ENCODE measurements around the gene BSND.
"Not testable (repeated sequence)": the region's sequence is repeated elsewhere in the genome, so short reads cannot be mapped to it uniquely, and the experiment has no call there.

The BSND gene

DNA sequence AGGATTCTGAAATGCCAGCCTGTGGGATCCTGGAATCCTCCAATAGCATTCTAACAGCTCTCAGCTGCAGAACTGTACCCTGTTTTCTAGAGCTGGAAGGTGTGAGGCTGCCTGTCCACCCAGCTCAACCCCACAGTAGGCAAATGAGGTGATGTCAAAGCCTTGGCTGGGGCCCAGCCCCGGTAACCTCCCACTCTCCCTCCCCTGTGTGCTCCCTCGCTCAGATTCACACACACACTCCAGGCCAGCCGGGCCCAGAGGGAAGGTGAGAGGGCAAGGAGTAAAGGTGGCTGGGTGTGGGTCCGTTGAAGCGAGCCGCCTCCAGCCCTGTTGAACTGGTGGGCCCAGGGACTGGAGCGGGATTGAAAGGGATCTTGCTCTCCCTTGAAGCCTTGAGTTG lies at the start of gene BSND:
Gene BSND, plus strand, starts transcription at position 257 of the 400 bp plus-strand sequence. CDS start 254 bp downstream, outside the sequence.
- DNase-seq, result no peak

DNA sequence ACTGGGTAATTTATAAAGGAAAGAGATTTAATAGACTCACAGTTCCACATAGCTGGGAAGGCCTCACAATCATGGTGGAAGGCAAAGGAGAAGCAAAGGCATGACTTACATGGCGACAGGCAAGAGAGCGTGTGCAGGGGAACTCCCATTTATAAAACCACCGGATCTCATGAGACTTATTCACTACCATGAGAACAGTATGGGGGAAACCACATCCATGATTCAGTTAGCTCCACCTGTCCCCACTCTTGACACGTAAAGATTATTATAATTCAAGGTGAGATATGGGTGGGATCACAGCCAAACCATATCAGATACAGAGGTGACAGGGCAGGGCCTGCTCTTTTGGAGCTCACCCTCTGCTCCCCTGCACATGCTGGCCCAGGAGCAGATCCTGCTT lies 49.7 kb upstream of the BSND start:
- DNase-seq, result no peak

DNA sequence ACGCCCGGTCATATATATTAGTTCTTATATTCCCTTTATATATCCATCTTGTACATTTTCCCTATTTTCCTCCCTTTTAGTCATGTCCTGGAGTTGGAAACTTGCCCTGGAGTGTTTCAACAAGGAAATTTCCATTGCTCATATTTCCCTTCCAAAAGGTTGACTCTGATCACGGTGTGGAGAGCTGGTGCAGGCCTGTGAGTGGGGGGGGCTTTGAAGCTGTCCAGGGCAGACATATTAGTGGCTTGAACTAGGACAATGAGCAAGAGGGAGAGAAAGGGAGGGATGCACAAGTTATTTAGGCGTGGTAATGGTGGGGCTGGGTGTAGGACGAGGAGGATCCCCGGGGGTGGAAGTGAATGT lies 48.7 kb upstream of the BSND start:
- no peak for DNase-seq

DNA sequence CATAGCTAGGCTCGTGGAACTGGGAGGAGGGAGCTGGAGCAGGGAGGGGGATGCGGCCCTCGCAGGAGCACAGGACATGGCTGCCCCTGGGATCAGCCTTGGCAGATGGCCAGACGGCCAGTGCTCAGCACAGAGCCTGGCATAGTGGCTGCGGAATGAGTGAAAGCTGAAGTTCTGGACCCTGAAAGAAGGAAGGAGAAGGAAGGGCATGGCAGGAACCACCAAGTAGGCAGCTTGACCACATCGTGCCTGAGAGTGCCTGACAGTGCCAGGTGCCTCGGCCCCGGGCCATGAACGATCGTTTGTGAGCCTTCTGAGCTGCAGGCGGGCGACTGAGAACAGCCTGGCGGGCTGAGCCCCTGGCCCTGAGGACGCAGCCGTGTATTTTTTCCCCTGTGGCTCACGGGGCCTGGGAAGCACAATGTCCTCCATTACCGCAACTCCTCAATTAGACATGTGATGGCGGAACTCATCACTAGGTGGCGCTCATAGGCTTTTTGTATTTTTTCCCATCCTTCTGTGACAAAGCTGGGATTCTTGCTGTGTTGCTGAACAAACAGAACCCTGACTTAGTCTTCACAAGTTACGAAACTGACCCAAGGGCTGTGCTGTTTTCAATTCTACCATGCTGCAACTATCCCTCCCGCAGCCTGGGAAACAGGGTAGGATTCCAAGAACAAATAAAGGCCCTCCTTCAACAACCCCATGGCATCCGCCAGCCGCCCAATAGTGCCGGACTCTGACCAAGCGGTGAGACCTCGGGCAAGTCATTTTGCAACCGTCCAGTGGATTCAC lies 48.2 kb upstream of the BSND start:
- DNase-seq, result peak; percentile 84

DNA sequence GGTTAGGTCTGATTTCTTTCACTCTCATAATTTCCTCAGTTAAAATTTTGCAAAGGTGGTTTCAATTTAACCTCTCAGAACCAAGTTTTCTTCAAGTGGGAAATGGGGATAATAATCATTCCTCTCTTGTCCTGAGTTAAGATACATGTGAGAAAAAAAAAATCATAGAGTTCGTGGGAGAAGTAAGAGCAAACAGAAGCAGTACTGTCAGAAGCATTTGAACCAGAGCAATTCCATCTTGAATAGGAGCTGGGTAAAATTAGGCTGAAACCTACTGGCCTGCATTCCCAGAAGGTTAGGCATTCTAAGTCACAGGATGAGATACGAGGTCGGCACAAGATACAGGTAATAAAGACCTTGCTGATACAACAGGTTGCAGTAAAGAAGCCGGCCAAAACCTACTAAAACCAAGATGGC lies 46.9 kb upstream of the BSND start:
- no peak for DNase-seq

DNA sequence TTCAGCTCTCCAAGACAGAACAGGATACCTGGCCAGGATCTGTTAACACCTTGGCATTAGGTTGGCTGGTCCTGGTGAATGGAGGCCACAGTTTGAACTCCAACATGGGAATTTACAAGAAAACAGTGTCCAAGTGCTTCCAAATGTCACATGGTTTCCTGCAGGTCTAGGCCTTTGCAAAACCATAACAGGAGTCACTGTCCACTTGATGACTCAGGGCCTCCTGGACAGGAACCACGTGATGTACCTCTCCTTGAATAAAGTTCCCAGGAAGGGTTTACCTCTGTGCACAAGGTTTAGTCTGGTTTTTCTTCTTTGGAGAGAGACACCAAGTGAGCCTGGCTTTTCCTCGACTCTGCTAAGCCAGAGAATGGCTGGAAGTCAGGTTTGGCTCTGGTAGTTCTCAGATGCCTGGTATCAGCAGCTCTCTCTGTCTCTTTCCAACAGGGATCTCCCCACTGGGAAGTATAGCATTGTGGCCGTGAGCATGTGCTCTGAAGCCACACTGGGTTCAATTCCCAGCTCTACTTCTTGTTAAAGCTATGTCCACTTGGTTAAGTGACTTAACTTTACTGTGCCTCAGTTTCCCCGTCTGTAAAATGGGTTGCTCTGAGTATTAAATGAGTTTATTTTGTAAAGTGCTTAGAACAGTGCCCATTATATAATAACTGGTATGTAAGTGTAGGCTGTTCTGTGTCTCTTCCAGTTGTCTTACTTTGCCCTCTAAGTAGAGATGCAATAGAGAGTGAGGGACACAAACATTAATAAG lies 45.6 kb upstream of the BSND start:
- no peak for DNase-seq

DNA sequence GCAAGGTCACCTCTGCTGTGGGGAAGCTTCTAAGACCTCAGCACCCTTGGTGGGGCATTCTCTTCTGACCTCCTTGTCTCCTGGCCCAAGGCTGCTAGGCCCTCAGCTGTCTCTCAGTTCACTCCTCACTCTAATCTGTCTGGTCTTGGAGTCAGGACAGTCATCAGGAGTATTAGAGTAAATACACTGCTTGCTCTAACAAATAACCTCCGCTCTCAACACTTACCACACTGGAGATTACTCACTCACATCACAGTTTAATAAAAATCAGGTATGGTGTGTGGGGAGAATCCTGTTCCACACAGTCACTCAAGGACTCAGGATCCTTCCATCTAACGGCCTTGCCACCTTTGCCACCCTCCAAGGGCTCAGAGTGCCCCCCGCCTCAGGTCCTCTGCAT lies 44.9 kb upstream of the BSND start:
- DNase-seq, result no peak

DNA sequence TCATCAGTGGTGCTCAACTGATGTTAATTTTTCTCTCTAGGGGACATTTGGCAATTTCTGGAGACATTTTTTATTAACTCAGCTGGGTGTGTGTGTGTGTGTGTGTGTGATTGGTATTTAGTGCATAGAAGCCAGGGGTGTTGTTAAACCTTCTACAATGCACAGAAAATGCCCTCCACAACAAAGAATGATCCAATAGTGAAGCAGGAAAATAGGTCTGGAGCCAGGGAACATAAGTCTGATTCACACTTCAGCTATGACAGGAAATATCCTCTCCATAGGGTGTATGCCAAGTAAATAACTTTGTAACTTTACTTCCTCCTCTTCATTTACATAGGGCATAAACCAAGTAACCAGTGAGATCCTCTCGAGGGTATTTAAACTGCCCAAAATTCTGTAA lies 43.4 kb upstream of the BSND start:
- DNase-seq, result no peak

DNA sequence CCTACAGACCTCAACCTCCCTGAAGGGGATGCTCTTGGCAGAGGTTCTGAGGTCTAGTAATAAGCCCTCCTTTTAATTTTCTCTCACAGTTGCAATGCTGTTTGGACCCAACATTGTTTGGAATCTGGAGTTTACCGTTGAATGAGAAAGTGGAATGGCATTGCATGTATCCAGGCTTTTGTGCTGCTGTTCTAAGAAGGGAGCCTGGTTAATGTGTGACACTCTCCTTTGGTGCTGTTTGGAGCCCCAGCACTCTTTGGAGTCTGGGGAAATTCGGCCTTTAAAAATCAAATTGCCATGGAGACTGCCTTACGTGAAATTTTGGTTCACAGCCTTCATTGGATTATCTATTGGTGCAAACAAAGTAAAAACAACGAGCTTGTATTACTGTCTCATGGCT lies 42.0 kb upstream of the BSND start:
- no peak for DNase-seq

DNA sequence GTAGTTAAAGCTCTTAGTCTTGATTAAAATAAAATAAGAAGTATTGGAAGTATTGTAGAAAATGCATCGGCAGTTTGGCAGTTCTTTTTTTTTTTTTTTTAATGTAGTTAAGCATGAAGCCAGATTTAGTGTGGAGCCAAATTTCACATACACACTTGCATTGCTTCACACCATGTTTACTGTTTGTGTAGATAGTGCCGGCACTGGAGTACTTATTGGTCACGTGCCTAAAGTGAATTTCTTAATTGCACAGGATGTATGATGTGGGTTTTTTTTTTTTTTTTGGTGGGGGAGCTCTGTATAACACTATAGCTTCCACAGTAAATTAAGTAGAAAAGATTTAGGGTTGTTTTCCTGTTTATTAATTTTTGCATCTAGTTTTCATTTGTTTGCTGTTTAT lies 39.5 kb upstream of the BSND start:
- DNase-seq, result no peak

DNA sequence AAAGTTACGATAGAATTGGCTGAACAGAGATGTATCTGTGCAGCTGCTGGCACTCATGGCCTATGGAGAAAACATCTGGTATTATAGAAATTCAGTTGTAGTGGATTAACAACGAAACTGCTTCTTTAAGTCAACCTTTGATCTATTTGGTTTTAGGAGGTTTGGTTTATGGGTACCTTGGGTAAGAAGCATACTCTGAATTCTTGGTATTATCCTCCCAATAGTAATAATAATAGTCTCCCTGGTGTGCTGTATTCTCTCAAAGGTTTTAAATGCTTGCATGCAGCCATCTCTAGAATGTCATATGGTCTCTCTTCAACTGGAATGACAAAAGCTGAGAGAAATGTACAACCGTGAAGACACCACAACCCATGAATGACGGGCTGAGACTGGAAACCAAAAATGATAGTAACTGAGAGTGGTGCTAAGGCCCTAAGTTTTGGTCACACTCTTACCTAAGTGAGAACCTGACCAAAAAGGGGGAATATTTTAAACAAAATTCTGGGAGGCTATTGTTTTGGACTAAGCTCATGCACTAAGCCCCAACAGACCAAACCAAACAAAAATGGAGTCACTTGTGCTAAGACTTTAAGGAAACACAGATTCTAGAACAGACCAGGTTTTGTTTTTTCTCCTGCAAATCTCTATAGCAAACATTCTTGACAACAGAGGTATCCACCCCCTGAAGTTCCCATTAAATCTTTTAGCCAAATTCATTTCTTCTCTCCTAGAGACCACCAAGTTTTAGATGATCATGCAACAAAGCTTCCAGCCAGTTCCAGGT lies 35.9 kb upstream of the BSND start:
- DNase-seq, result no peak

DNA sequence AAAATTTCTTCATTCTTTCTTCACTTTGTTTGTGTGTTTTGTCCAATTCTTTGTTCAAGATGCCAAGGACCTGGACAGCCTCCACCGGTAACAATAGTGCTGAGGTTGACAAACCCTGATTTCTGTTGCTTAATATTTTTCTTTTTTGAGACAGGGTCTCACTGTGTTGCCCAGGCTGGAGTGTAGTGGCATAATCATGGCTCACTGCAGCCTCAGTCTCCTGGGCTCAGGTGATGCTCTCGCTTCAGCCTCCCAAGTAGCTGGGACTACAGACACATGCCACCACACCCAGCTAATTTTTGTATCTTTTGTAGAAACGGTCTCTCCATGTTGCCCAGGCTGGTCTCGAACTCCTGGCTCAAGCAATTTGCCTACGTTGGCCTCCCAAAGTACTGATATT lies 34.9 kb upstream of the BSND start:
- not testable (repeated sequence) for DNase-seq

DNA sequence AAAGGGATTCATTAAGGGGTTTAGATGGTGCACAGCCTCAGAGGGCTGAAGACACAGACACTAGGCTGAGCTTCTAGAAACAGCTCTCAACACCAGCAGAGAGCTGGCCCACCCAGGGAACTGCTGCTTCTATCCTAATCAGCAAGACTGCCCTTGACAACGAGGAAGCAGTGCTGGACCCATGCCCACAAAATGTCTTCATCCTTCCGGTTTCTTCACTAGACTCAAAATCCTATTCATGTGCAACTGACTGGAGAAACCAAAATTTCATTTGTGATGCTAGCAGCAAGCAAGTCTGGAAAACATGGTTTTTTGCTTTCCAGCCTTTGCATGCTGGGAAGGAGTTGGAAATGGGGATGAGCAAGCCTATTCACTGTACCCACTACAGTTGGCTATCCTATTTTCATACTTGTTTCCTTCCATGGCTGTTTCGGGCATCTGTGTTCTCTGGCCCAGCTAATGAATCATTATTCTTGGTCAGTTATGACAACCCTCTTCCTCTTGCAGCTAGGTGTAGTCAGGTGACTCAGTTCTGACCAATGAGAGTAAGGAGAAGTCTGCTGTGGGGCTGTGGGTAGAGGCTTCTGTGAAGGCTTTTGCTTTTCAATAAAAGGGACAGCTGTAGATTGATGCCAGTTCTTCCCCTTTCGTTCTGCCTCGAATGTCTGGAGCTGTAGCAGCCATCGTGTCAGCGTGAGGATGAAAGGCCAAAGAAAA lies 33.0 kb upstream of the BSND start:
- peak; percentile 67 for DNase-seq

DNA sequence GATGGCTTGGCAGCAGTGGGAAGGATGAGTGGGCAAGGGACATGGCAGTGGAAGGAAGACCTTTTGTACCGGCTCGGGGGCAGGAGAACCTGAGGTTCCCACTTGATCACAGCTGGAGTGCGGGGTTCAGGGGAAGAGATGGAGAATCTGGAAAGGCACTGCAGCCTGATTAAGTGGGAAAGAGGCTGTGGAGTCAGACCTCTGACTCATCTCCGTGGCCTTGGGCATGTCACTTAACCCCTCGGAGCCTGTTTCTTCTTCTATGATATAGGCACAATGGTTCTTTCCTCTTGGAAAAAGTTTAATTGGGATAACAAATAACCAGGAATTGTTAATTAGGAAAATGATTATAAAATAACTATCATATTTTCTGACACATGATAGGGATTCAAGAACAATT lies 31.4 kb upstream of the BSND start:
- DNase-seq, result no peak

DNA sequence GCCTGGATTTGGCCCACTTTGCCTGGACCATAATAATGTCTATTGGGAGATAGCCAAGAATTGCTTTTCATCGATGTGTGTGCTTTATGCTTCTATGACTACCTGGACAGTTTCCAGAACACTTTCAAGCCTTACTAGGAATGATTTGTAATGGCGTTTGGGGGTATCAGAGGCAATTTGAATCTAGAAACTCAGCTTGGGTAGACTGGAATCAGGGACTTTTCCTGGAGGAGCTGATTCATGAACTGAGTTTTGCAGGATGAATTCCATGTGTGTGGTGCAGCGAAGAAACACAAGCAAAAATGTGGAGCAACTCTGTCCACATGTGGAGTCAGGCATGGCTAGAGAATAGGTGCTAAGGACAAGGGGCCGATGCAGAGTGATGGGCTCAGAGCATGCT lies 30.2 kb upstream of the BSND start:
- DNase-seq, result peak; percentile 74

DNA sequence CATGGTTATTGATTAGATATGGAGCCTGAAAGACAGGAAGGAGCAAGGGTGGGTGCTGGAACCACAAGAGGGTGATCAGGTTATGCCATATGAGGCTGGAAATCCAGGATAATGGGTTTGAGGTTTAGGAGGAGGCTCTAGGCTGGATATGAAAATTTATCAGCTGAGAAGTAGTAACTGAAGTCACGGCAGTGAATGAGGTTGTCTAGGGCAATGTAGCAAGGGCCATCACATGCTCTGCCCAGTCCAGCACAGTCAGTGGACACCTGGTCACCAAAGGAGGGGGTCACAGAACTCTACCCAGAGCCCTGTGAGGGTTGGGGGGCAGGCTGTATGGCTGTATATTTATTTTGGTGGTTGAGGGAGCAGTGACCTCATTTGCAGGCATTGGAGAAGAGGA lies 28.9 kb upstream of the BSND start:
- DNase-seq, result no peak

DNA sequence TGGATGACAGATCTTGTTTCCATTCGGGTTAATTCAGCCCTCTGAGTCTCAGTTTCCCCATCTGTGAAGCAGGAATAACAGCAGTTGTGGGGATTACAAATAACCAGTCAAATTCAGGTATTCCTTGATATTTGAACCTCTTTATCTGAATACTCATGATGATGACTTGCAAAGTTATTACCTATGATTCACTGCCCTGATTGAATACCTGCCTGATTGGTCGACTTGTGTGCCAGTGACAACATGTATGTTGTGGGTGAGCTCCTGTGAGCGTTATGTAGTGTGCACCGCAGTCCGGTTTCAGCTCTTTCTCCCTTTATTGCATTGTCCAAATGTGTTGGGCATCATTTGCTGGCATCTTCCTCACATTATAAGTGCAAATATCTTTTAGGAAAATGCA lies 27.8 kb upstream of the BSND start:
- no peak for DNase-seq

DNA sequence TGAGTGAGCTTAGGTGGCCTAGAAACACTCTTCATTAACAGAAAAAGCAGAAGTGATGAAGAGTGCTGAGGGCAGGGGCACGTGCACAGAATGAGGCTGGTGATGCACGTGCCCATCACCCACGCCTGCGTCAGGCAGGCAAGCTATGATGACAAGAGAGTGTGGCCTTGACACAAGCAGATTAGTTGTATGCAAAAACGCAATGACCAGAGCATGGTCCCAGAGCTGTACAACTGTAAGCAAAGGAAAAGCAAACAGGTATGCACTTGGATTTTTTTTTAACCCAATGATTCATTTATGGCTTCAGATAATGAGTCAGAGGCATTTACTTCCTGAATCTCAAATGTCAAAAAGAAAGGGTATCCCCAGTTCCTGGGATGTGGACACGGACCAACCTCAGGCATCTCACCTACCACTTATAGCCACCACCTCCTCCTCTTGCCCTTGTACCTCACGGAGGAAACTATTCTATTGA lies 27.4 kb upstream of the BSND start:
- no peak for DNase-seq

DNA sequence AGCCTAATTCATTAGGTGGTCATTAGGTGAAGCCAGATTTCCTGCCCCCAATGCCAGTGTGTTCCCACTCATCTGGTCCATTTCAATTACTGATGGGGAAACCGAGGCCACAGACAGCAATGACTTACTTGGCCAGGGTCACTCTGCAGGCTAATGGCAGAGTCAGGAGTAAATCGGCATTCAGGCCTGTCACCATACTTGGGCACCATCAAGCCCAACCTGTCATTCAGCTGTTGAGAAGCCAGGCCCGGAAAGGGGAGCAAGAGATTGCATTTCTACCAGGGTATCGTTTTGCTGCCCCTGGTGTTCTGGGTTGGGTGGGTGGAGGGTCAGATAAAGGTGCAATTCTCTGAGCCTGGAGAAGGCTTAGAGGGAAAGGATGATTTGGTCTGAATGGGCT lies 26.3 kb upstream of the BSND start:
- DNase-seq, result no peak

DNA sequence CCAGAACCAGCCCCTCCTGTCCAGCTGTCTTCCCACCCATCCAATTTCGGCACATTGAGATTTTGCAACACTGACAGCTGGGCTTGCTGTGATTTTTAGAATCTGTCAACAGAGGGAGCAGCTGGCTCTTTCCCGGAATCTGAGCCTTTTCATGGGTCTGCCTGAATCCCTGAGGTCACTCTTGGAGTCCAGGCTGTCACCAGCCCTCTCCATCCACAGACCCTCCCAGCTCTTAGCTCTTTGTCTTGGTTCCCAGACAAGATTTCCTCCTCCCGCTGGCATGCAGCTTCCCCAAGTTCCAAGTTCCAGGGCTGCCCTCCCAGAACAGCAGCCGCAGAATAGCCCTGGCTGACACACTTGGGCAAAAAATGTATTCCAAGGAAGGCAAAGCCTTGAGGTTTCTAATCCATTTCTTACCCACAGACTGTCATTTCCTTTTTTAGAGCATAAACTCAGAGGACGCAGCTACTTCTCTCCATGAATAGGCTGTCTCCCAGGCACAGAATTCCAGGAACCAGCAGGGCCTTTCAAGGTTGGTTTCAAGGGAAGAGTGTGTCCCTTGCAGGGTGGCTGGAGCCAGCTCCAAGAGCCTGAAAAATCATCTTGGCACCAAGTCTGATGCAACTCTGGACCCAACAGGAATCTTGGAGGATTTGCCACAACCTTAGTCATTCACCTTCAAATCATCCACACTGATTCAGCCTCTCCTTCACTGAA lies 25.4 kb upstream of the BSND start:
- no peak for DNase-seq

DNA sequence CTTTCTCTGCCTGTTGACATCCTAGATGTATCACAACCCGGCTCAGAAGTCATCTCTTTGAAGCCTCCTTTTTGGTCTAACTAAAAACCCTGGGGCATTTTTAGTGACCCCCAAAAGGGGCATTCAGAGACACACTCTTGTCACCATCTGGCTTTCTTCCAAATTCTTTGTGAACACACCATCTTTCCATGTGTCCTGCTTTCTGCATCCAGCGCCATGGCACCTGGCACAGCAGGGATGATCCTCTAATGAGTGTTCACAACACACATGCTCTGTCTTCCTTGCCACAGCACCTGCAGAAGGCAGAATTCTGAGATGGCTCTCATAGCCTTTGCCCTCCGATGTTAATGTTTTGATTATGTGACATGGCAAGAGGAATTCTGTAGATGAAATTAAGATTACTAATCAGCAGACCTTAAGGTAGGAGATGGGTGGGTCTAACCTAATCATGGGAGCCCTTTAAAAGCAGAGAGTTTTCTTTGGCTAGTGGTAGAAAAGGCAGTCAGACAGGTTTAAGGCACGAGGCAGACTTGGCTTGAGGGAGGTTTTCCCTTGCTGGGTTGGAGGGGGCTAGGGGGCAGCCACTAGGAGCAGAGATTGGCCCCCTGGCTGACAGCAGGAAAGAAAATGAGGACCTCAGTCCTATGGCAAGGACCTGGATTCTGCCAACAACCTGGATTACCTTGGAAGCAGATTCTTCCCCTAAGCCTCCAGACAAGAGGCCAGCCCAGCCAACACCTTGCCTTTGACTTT lies 23.2 kb upstream of the BSND start:
- DNase-seq, result peak; percentile 22
